K562 (cell line): ENCODE results near the gene HOXC5. TPM values are rescaled to one million over a fixed set of nuclear protein-coding genes. Genes with fewer than 3 reads are reported as not detected.
A peak's percentile ranks its signal among the peaks of the same experiment; 100 is the strongest.

Experiments
- ADNP ChIP-seq: fragments of 200-800 bp; sonication (Bioruptor generic); IDR thresholded peaks from 2 replicates; pipeline ENCODE4 v1.6.1; 2016; ENCODE audit warnings: missing genetic modification characterization, missing compliant biosample characterization
- ARNT ChIP-seq, 2 experiments: fragments of 450-650 bp; IDR thresholded peaks; 2 replicates each; pipeline ENCODE4 v1.6.1; 2016; ENCODE audit warnings: mild to moderate bottlenecking in 1 of 2
- BMI1 ChIP-seq: fragments of 150-350 bp; IDR thresholded peaks from 2 replicates; pipeline ENCODE4 v1.6.1; 2014; ENCODE audit warnings: low read length
- POLR2AphosphoS5 ChIP-seq: IDR thresholded peaks from 2 replicates; pipeline ENCODE4 v1.6.1; 2011; ENCODE audit warnings: mild to moderate bottlenecking, low read depth, low read length, moderate library complexity; ENCODE audit not compliant: control insufficient read depth, insufficient read depth
- RAD51 ChIP-seq: fragments of 450-650 bp; IDR thresholded peaks from 2 replicates; pipeline ENCODE4 v1.7.1; 2016; ENCODE audit warnings: low read depth, mild to moderate bottlenecking, borderline replicate concordance
- SRSF3 ChIP-seq: fragments of 200-400 bp; formaldehyde crosslinking; IDR thresholded peaks from 2 replicates; pipeline ENCODE4 v1.6.1; 2016; ENCODE audit warnings: mild to moderate bottlenecking, low read length, moderate library complexity; ENCODE audit not compliant: insufficient read depth
- ZBTB8A ChIP-seq: fragments of 450-650 bp; IDR thresholded peaks from 2 replicates; pipeline ENCODE4 v1.6.1; 2018; ENCODE audit warnings: mild to moderate bottlenecking, moderate library complexity; ENCODE audit not compliant: partially characterized antibody
- polyA plus RNA-seq, 8 experiments: library from polyadenylated mRNA; depleted of rRNA in 4 of 8; stranded (reverse) in 5 of 8; unstranded in 3 of 8; fragments of >200 nt; fragmentation: Nextera tagmentation in 2 of 8; fragmentation: Illumina TruSeq in 1 of 8; extraction: Ambion mirVana in 2 of 8; extraction: Trizol in 1 of 8; gene quantifications; 2 replicates each; pipeline versions ENCODE4 v1.2.1 to v1.2.3, GENCODE V29; 2011 to 2014; ENCODE audit warnings: inconsistent platforms in 1 of 8, missing spikeins in 1 of 8
- total RNA-seq, 7 experiments: library from RNA; depleted of rRNA in 6 of 7; stranded (reverse); fragments of >200 nt in 6 of 7; fragmentation: Illumina TruSeq in 2 of 7; extraction: Trizol in 2 of 7; gene quantifications; 2 replicates each; pipeline versions ENCODE4 v1.2.1 to v1.2.3, GENCODE V29; 2011 to 2021; ENCODE audit warnings: low replicate concordance in 1 of 7
- TF ChIP-seq, protein P1 (sequence below), 2 experiments: fragments of 450-650 bp; IDR thresholded peaks; 2 replicates each; pipeline ENCODE4 v1.6.1; 2016; ENCODE audit warnings: mild to moderate bottlenecking in 2 of 2, borderline replicate concordance in 1 of 2, low read depth in 1 of 2, moderate library complexity in 1 of 2
- TF ChIP-seq, protein P2 (sequence below): sonication (generic); formaldehyde crosslinking; IDR thresholded peaks from 2 replicates; pipeline ENCODE4 v1.9.0; 2022; ENCODE audit warnings: mild to moderate bottlenecking, missing genetic modification reagents
- TF ChIP-seq, protein P3 (sequence below): fragments of 250-450 bp; sonication (Bioruptor Pico); IDR thresholded peaks from 2 replicates; pipeline ENCODE4 v1.5.1; 2021; ENCODE audit warnings: mild to moderate bottlenecking
- TF ChIP-seq, protein P4 (sequence below): fragments of 200-800 bp; sonication (Bioruptor generic); IDR thresholded peaks from 2 replicates; pipeline ENCODE4 v1.6.1; 2017; ENCODE audit warnings: missing genetic modification characterization, missing compliant biosample characterization

Gene HOXC5
- total and polyA plus RNA-seq, 9 of the 15 experiments (the other 6 are each of a cell fraction or from before 2014, with no cell fraction given), result 0.10 to 0.44 (median 0.18) TPM; not detected in 4

DNA sequence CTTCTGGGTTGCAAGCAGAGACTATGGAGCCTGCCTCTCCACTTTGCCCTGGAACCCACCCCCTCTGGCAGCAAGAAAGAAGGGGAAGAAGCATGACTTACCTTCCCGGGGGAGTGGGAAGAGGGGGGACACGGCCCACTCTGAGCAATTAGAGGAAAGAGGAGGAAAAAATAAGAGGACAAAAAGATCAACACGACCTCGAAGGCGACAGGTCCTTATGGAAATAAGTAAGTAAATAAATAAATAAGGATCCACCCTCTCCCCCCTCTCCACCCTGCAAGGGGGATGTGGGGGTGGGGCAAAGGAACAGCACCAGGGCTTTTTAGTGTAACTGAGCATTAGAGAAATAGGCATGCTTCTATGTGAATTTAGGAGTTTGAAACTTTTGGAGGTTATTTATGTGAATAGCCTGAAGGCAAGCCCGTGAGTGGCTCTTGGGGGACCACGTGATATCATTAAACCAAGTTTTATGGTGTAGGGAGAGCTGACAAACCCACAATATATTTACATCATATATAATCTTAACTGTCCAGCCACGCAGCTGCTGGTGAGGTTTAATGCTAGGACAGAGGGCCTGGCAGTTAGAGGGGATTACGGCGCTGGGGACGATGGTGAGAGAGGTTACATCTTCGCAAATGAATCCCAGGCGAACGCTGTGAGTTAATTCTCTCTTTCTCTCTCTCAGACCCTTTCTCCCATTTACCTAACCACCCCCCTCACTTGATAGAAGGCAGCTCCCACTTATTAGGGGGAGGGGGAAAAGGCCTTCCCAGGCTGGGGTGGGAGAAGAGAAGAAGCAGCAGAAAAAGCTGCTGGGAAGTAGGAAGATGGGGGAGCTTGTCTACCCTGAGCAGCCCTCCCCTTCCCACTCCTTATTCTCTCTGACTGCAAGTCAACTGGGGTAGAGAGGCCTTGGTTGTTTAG lies 4.8 kb downstream of the HOXC5 start (continued):
- TF ChIP-seq, protein P1, sequence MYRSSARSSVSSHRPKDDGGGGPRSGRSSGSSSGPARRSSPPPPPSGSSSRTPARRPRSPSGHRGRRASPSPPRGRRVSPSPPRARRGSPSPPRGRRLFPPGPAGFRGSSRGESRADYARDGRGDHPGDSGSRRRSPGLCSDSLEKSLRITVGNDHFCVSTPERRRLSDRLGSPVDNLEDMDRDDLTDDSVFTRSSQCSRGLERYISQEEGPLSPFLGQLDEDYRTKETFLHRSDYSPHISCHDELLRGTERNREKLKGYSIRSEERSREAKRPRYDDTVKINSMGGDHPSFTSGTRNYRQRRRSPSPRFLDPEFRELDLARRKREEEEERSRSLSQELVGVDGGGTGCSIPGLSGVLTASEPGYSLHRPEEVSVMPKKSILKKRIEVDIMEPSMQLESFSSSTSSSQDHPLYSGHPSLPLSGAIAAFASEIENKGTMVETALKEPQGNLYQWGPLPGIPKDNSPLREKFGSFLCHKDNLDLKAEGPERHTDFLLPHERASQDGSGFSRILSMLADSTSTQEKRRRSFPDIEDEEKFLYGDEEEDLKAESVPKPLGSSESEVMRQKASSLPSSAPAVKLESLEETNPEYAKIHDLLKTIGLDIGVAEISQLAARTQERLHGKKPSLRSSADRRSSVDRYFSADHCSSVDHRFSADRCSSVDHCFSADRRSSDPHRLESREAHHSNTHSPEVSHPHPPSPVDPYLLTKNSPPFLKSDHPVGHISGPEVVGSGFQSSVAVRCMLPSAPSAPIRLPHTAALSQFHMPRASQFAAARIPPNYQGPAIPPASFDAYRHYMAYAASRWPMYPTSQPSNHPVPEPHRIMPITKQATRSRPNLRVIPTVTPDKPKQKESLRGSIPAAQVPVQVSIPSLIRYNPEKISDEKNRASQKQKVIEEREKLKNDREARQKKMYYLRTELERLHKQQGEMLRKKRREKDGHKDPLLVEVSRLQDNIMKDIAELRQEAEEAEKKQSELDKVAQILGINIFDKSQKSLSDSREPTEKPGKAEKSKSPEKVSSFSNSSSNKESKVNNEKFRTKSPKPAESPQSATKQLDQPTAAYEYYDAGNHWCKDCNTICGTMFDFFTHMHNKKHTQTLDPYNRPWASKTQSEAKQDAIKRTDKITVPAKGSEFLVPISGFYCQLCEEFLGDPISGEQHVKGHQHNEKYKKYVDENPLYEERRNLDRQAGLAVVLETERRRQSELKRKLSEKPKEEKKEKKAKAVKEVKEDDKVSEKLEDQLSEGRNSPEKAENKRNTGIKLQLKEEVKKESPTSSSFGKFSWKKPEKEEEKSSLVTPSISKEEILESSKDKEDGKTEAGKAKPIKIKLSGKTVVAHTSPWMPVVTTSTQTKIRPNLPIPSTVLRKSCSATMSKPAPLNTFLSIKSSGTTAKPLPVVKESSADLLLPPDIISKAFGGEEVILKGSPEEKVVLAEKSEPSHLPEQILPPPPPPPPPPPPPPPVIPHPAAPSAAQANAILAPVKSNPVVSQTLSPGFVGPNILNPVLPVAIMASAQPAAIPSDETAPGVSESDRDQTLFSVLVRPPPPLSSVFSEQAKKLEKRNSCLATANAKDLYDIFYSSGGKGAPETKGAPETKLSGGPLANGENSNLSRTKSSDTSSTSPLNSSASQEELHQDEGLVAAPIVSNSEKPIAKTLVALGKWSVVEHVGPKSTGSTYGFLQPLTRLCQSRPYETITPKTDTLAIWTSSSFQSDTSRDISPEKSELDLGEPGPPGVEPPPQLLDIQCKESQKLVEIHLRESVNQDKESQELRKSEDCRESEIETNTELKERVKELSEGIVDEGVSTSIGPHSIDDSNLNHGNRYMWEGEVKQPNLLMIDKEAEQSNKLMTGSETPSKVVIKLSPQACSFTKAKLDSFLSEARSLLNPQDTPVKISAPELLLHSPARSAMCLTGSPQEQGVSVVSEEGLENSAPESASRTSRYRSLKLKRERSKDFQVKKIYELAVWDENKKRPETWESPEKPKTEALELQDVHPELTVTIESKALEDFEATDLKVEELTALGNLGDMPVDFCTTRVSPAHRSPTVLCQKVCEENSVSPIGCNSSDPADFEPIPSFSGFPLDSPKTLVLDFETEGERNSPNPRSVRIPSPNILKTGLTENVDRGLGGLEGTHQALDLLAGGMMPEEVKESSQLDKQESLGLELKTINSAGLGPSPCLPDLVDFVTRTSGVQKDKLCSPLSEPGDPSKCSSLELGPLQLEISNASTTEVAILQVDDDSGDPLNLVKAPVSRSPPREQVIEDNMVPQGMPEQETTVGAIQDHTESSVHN (IDR thresholded peaks at IDR 0.05; ENCODE audit: borderline replicate concordance in 1 of 2, low read depth in 1 of 2), result no peak
- TF ChIP-seq, protein P2, sequence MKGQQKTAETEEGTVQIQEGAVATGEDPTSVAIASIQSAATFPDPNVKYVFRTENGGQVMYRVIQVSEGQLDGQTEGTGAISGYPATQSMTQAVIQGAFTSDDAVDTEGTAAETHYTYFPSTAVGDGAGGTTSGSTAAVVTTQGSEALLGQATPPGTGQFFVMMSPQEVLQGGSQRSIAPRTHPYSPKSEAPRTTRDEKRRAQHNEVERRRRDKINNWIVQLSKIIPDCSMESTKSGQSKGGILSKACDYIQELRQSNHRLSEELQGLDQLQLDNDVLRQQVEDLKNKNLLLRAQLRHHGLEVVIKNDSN (CRISPR knock-in tag), result peak; percentile 60; the same call in 1 of the 2 replicates
- TF ChIP-seq RAD51 (peak; percentile 39; the same call in 1 of the 2 replicates), ADNP (tag) (no peak), BMI1 (no peak), POLR2AphosphoS5 (no peak), SRSF3 (no peak), ZBTB8A (no peak), ARNT (IDR thresholded peaks at IDR 0.05) (no peak)
- TF ChIP-seq, protein P3, sequence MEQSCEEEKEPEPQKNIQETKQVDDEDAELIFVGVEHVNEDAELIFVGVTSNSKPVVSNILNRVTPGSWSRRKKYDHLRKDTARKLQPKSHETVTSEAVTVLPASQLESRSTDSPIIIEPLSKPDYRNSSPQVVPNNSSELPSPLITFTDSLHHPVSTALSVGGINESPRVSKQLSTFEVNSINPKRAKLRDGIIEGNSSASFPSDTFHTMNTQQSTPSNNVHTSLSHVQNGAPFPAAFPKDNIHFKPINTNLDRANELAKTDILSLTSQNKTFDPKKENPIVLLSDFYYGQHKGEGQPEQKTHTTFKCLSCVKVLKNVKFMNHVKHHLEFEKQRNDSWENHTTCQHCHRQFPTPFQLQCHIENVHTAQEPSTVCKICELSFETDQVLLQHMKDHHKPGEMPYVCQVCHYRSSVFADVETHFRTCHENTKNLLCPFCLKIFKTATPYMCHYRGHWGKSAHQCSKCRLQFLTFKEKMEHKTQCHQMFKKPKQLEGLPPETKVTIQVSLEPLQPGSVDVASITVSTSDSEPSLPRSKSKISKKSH, result no peak
- TF ChIP-seq, protein P4, sequence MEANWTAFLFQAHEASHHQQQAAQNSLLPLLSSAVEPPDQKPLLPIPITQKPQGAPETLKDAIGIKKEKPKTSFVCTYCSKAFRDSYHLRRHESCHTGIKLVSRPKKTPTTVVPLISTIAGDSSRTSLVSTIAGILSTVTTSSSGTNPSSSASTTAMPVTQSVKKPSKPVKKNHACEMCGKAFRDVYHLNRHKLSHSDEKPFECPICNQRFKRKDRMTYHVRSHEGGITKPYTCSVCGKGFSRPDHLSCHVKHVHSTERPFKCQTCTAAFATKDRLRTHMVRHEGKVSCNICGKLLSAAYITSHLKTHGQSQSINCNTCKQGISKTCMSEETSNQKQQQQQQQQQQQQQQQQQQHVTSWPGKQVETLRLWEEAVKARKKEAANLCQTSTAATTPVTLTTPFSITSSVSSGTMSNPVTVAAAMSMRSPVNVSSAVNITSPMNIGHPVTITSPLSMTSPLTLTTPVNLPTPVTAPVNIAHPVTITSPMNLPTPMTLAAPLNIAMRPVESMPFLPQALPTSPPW (CRISPR knock-in tag), result peak; percentile 14; the same call in 1 of the 2 replicates
